BLaER1 treated with 17β-estradiol and CSF1 and Interleukin-3, amounts not matched to agents 10 nM and 100 nM (cell line): Measurements from ENCODE around the gene SLC29A3.

Experiments used
- H3K27ac ChIP-seq, 11 experiments: shearing (Covaris generic); formaldehyde crosslinking; 2 replicates each; pipeline ENCODE4 v1.8.1; 2022
- H3K27me3 ChIP-seq, 11 experiments: shearing (Covaris generic); formaldehyde crosslinking; 2 replicates each; pipeline ENCODE4 v1.8.1; 2022
- H3K36me3 ChIP-seq, 11 experiments: shearing (Covaris generic); formaldehyde crosslinking; 2 replicates each; pipeline ENCODE4 v1.8.1; 2022
- H3K4me1 ChIP-seq, 10 experiments: shearing (Covaris generic); formaldehyde crosslinking; 2 replicates each; pipeline ENCODE4 v1.8.1; 2022
- H3K4me2 ChIP-seq, 11 experiments: shearing (Covaris generic); formaldehyde crosslinking; 2 replicates each; pipeline ENCODE4 v1.8.1; 2022
- H3K4me3 ChIP-seq, 10 experiments: shearing (Covaris generic); formaldehyde crosslinking; 2 replicates each; pipeline ENCODE4 v1.8.1; 2022
- H3K9ac ChIP-seq, 11 experiments: shearing (Covaris generic); formaldehyde crosslinking; 2 replicates each; pipeline ENCODE4 v1.8.1; 2022
- H3K9me3 ChIP-seq, 11 experiments: shearing (Covaris generic); formaldehyde crosslinking; replicated peaks in 1 of 11; 2 replicates each; pipeline ENCODE4 v1.8.1; 2022
- H4K20me1 ChIP-seq, 11 experiments: shearing (Covaris generic); formaldehyde crosslinking; 2 replicates each; pipeline ENCODE4 v1.8.1; 2022
- Cebpa-rat ChIP-seq, 11 experiments: shearing (Covaris generic); IDR thresholded peaks; 2 replicates each; pipeline ENCODE4 v1.8.1; 2022

The SLC29A3 gene

DNA sequence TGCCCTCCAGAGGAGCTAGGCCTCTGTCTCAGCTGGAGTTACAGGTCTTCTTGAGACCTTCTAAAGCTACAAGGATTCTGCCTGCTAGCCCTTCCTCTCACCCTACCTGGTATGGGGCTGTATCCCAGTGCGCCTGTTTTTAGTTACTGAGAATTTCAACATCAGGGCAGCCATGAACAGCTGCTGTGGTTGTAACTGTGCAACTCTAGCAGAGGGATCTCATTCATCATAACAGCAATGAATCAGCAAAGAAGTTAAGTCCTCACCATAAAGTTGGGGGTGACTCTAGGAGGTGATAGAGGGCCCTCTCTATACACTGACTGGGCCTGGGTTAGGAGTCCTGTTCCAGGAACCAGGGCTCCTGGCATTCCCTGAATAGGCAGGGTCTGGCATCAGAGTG is 63.7 kb downstream of the SLC29A3 start:
- Histone ChIP-seq H3K4me1 (peaks cover 21 to 50% (median 32%) of the 10 kb centered on the region in 10 experiments), H3K36me3 (no peaks in the 10 kb centered on the region), H3K9ac (peak overlapping the region in 8 of 11 experiments; percentile 3 to 40 (median 22); a peak in 9 of 22 replicates), H3K27me3 (no peaks in the 10 kb centered on the region), H3K4me3 (no peak overlapping the region), H4K20me1 (no peaks in the 10 kb centered on the region), H3K9me3 (no peaks in the 10 kb centered on the region), H3K27ac (peak overlapping the region in 8 of 11 experiments; percentile 10 to 69 (median 40); a peak in 11 of 22 replicates), H3K4me2 (peak overlapping the region in 5 of 11 experiments; percentile 11 to 58 (median 43); a peak in 9 of 22 replicates)
- TF ChIP-seq Cebpa-rat (IDR thresholded peaks at IDR 0.05), result peak in 3 of 11 experiments; percentile 35 to 59 (median 38); a peak in 1 of 22 replicates

- H3K36me3 ChIP-seq, result no peaks in the 10 kb centered on the region
- H3K9ac ChIP-seq, result no peak overlapping the region
- H3K4me3 ChIP-seq, result no peak overlapping the region
- H3K9me3 ChIP-seq, result no peaks in the 10 kb centered on the region
- no peaks in the 10 kb centered on the region for H4K20me1 ChIP-seq
- H3K4me1 ChIP-seq, result peaks cover 7 to 37% (median 19%) of the 10 kb centered on the region in 10 experiments
- peak overlapping the region in 3 of 11 experiments; percentile 25 to 69 (median 56); a peak in 3 of 22 replicates for H3K27ac ChIP-seq
- H3K4me2 ChIP-seq, result peak overlapping the region in 4 of 11 experiments; percentile 8 to 45 (median 26); a peak in 3 of 22 replicates
- TF ChIP-seq Cebpa-rat (IDR thresholded peaks at IDR 0.05), result no peak
- no peaks in the 10 kb centered on the region for H3K27me3 ChIP-seq
Measured at GRCh38 chr10:71383972-71384687, 65.1 kb downstream of the SLC29A3 start.

GRCh38 chr10:71388171-71388570 is 69.1 kb downstream of the SLC29A3 start:
- no peaks in the 10 kb centered on the region for H4K20me1 ChIP-seq
- TF ChIP-seq Cebpa-rat (IDR thresholded peaks at IDR 0.05), result no peak
- peaks cover 0 to 16% (median 0%) of the 10 kb centered on the region in 11 experiments; a peak in 1 of 22 replicates for H3K27me3 ChIP-seq
- H3K9ac ChIP-seq, result no peak overlapping the region
- no peaks in the 10 kb centered on the region for H3K9me3 ChIP-seq
- H3K4me3 ChIP-seq, result no peak overlapping the region
- H3K4me1 ChIP-seq, result peaks cover 7 to 35% (median 26%) of the 10 kb centered on the region in 10 experiments
- no peaks in the 10 kb centered on the region for H3K36me3 ChIP-seq
- H3K27ac ChIP-seq, result no peak overlapping the region
- no peak overlapping the region for H3K4me2 ChIP-seq

DNA sequence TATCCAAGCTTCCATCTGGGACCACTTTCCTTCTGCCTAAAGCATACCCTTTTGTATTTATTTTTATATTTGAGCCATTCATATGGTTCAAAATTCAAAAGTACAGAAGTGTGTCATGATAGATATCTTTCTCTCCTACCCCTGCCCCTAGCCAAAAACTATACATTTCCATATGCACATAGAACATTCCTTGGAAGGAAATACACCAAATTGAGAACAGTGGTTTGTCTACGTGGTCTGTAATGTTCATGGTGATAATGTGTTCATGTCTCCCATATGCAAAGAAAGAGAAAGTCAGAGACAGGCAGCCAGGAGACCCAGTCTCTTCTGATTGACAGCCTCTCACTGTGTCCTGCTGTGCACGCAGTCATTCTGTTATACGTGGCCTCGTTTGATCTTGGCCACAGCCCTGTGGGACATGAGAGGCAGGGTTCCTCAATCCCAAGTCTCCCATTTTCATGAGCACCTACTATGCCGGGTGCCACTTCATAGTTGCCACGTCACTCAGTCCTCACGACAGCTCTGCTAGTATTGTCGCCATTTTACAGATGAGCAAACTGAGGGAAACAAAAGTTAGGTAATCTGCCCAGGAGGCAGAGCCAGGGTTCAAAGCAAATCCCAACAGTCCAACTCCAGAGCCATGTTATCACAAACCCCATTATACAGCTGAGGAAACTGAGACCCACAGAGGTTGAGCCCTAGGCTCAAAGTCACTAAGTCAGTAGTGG is 69.7 kb downstream of the SLC29A3 start:
- Histone ChIP-seq H3K36me3 (no peaks in the 10 kb centered on the region), H4K20me1 (no peaks in the 10 kb centered on the region), H3K4me3 (no peak overlapping the region), H3K27me3 (peaks cover 0 to 16% (median 0%) of the 10 kb centered on the region in 11 experiments; a peak in 1 of 22 replicates), H3K4me2 (no peak overlapping the region), H3K9me3 (no peaks in the 10 kb centered on the region), H3K4me1 (peaks cover 7 to 35% (median 21%) of the 10 kb centered on the region in 10 experiments; a peak in 19 of 20 replicates), H3K27ac (no peak overlapping the region), H3K9ac (no peak overlapping the region)
- TF ChIP-seq Cebpa-rat (IDR thresholded peaks at IDR 0.05), result no peak

GRCh38 chr10:71389768-71390460 is 70.9 kb downstream of the SLC29A3 start:
- TF ChIP-seq Cebpa-rat (IDR thresholded peaks at IDR 0.05), result no peak
- Histone ChIP-seq H3K9ac (peak overlapping the region in 4 of 11 experiments; percentile 11 to 52 (median 34); a peak in 1 of 22 replicates), H3K36me3 (no peaks in the 10 kb centered on the region), H3K4me2 (peak overlapping the region; percentile 25 to 80 (median 70); a peak in 20 of 22 replicates), H3K27me3 (peaks cover 0 to 20% (median 1%) of the 10 kb centered on the region in 11 experiments; a peak in 9 of 22 replicates), H3K4me1 (peaks cover 7 to 30% (median 16%) of the 10 kb centered on the region in 10 experiments; a peak in 19 of 20 replicates), H4K20me1 (no peaks in the 10 kb centered on the region), H3K9me3 (no peaks in the 10 kb centered on the region), H3K27ac (no peak overlapping the region), H3K4me3 (no peak overlapping the region)

GRCh38 chr10:71390461-71390835 is 71.4 kb downstream of the SLC29A3 start:
- Histone ChIP-seq H4K20me1 (no peaks in the 10 kb centered on the region), H3K27me3 (peaks cover 0 to 25% (median 7%) of the 10 kb centered on the region in 11 experiments; a peak in 15 of 22 replicates), H3K9me3 (no peaks in the 10 kb centered on the region), H3K9ac (peak overlapping the region in 4 of 11 experiments; percentile 11 to 52 (median 34); a peak in 1 of 22 replicates), H3K4me2 (peak overlapping the region; percentile 25 to 80 (median 70); a peak in 20 of 22 replicates), H3K4me1 (peaks cover 7 to 27% (median 16%) of the 10 kb centered on the region in 10 experiments; a peak in 19 of 20 replicates), H3K36me3 (no peaks in the 10 kb centered on the region), H3K4me3 (no peak overlapping the region), H3K27ac (no peak overlapping the region)
- no peak for TF ChIP-seq Cebpa-rat (IDR thresholded peaks at IDR 0.05)

- Histone ChIP-seq H3K4me3 (no peak overlapping the region), H3K4me2 (peak overlapping the region in 10 of 11 experiments; percentile 42 to 80 (median 70); a peak in 18 of 22 replicates), H3K27me3 (peaks cover 6 to 31% (median 13%) of the 10 kb centered on the region in 11 experiments; a peak in 17 of 22 replicates), H3K4me1 (peaks cover 7 to 32% (median 21%) of the 10 kb centered on the region in 10 experiments; a peak in 19 of 20 replicates), H3K9ac (0 out of 22 replicates have a peak overlapping the region, but pooled peaks of 1 of the 11 experiments have one; percentile 52), H4K20me1 (no peaks in the 10 kb centered on the region), H3K9me3 (no peaks in the 10 kb centered on the region), H3K36me3 (no peaks in the 10 kb centered on the region), H3K27ac (no peak overlapping the region)
- no peak for TF ChIP-seq Cebpa-rat (IDR thresholded peaks at IDR 0.05)
Measured at GRCh38 chr10:71390921-71391690, 72.0 kb downstream of the SLC29A3 start.

DNA sequence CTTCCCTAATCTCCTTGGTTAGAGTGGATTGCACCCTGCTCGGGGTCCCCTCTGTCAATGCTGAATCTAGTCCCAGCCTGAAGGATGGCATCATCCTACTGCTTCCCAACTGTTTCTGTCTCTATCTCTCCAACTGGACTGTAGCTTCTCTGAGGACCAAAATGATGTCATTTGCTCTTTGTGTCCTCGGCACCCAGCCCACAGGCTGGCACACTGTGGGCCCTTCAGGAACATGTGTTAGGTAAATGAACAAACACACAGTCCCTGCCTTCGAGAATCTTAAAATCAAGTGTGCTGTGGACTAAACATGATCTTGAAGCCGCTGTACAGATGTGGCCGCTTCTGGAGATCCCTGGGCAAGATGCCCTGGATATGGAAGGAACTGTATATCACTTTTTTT is 72.6 kb downstream of the SLC29A3 start:
- H3K9ac ChIP-seq, result no peak overlapping the region
- no peak for TF ChIP-seq Cebpa-rat (IDR thresholded peaks at IDR 0.05)
- 0 out of 22 replicates have a peak overlapping the region, but pooled peaks of 2 of the 11 experiments have one; percentile 73 to 80 for H3K4me2 ChIP-seq
- no peaks in the 10 kb centered on the region for H3K9me3 ChIP-seq
- H3K36me3 ChIP-seq, result no peaks in the 10 kb centered on the region
- H3K27me3 ChIP-seq, result peaks cover 9 to 35% (median 17%) of the 10 kb centered on the region in 11 experiments; a peak in 18 of 22 replicates
- H3K4me1 ChIP-seq, result peaks cover 7 to 35% (median 22%) of the 10 kb centered on the region in 10 experiments; a peak in 19 of 20 replicates
- no peaks in the 10 kb centered on the region for H4K20me1 ChIP-seq
- H3K4me3 ChIP-seq, result no peak overlapping the region
- no peak overlapping the region for H3K27ac ChIP-seq
